SK-N-SH (cell line): Measurements from ENCODE around the gene SSRP1.

Experiments used
- CHD2 ChIP-seq: fragments of 150-350 bp; IDR thresholded peaks from 2 replicates; pipeline ENCODE4 v1.6.1; 2018; ENCODE audit warnings: low read length; ENCODE audit not compliant: partially characterized antibody
- CTCF ChIP-seq: fragments of 200-600 bp; sonication (generic); IDR thresholded peaks from 2 replicates; pipeline ENCODE4 v1.6.1; 2017; ENCODE audit warnings: antibody characterized with exemption, mild to moderate bottlenecking, moderate library complexity
- EP300 ChIP-seq, 2 experiments: IDR thresholded peaks; 2 replicates each; pipeline versions ENCODE4 v1.4.0 to v1.6.1; 2012; ENCODE audit warnings: borderline replicate concordance in 1 of 2, low read depth in 1 of 2, low read length in 1 of 2
- EZH2phosphoT487 ChIP-seq: fragments of 200-600 bp; sonication (generic); IDR thresholded peaks from 2 replicates; pipeline ENCODE4 v1.6.1; 2017; ENCODE audit warnings: low read depth, mixed run types, mild to moderate bottlenecking, antibody characterized with exemption, moderate library complexity, borderline replicate concordance
- IRF3 ChIP-seq: fragments of 150-350 bp; IDR thresholded peaks from 2 replicates; pipeline ENCODE4 v1.6.1; 2016; ENCODE audit warnings: mild to moderate bottlenecking, low read depth, low read length
- MAX ChIP-seq: IDR thresholded peaks from 2 replicates; pipeline ENCODE4 v1.4.0; 2012; ENCODE audit warnings: low read depth
- NRF1 ChIP-seq: IDR thresholded peaks from 2 replicates; pipeline ENCODE4 v1.6.1; 2012; ENCODE audit warnings: low read depth, mild to moderate bottlenecking, low read length
- RAD21 ChIP-seq: IDR thresholded peaks from 2 replicates; pipeline ENCODE4 v1.6.1; 2012; ENCODE audit warnings: mild to moderate bottlenecking, low read length
- RCOR1 ChIP-seq: fragments of 150-350 bp; IDR thresholded peaks from 2 replicates; pipeline ENCODE4 v1.6.1; 2017; ENCODE audit warnings: antibody characterized with exemption, low read length
- TEAD4 ChIP-seq: IDR thresholded peaks from 2 replicates; pipeline ENCODE4 v1.4.0; 2012; ENCODE audit warnings: mild to moderate bottlenecking, borderline replicate concordance; ENCODE audit not compliant: insufficient read depth
- YY1 ChIP-seq: IDR thresholded peaks from 2 replicates; pipeline ENCODE4 v1.4.0; 2012; ENCODE audit warnings: low read depth, mild to moderate bottlenecking
- TF ChIP-seq, protein P1 (sequence below): IDR thresholded peaks from 2 replicates; pipeline ENCODE4 v1.6.1; 2012; ENCODE audit warnings: mild to moderate bottlenecking, low read depth, low read length, moderate library complexity

DNA sequence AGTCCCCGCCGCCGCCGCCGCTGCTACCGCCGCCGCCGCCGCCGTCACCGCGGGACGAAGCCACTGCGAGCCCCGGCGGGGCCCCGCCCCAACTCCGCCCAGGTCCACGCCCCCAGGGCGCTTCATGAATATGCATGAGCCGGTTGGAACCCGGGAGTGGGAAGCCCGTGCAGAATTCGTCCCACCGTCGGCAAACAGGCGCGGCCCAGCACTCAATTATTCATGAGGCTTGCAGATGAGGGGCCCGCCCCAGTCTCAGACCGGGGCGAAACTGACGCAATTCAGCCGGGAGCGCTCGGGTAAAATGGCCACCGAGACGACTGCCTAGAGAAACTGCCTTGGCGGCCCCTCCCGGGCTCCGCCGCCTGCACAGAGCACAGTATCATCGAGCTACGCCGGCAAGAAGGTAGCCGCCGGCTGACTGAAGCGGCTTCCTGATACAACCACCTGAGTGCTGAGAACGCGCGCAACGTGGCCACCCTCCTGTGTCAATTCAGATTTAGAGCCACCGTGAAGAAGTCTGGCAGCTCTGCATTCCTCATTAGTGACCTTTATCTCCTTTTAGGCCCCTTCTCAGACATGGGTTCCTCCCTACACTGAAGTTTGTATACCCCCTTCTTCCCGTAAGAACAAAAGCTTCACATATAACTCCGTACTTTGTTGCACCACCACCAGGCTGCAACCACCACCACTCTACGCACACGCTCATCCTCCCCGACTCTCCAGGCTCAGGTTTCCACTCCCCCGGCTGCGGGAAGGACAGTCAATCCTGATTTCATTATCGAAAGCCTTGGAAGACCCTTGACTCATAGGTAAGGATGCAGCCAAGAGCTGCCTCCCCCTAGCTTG lies 10.6 kb downstream of the SSRP1 start, which contains the start of gene TNKS1BP1:
- peak; percentile 19; the same call in 1 of the 2 replicates for TF ChIP-seq CTCF
- TF ChIP-seq, protein P1, sequence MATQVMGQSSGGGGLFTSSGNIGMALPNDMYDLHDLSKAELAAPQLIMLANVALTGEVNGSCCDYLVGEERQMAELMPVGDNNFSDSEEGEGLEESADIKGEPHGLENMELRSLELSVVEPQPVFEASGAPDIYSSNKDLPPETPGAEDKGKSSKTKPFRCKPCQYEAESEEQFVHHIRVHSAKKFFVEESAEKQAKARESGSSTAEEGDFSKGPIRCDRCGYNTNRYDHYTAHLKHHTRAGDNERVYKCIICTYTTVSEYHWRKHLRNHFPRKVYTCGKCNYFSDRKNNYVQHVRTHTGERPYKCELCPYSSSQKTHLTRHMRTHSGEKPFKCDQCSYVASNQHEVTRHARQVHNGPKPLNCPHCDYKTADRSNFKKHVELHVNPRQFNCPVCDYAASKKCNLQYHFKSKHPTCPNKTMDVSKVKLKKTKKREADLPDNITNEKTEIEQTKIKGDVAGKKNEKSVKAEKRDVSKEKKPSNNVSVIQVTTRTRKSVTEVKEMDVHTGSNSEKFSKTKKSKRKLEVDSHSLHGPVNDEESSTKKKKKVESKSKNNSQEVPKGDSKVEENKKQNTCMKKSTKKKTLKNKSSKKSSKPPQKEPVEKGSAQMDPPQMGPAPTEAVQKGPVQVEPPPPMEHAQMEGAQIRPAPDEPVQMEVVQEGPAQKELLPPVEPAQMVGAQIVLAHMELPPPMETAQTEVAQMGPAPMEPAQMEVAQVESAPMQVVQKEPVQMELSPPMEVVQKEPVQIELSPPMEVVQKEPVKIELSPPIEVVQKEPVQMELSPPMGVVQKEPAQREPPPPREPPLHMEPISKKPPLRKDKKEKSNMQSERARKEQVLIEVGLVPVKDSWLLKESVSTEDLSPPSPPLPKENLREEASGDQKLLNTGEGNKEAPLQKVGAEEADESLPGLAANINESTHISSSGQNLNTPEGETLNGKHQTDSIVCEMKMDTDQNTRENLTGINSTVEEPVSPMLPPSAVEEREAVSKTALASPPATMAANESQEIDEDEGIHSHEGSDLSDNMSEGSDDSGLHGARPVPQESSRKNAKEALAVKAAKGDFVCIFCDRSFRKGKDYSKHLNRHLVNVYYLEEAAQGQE: no peak
- TF ChIP-seq EP300 (IDR thresholded peaks at IDR 0.05; ENCODE audit: borderline replicate concordance in 1 of 2, low read depth in 1 of 2, low read length in 1 of 2): no peak
- TF ChIP-seq NRF1: no peak
- TF ChIP-seq IRF3: no peak
- peak; percentile 46; the same call in 1 of the 2 replicates for TF ChIP-seq MAX
- TF ChIP-seq RAD21: no peak
- no peak for TF ChIP-seq CHD2
- TF ChIP-seq RCOR1: no peak
- TF ChIP-seq TEAD4: no peak
- peak; percentile 76; the same call in 1 of the 2 replicates for TF ChIP-seq YY1
- no peak for TF ChIP-seq EZH2phosphoT487
